Fibroblast of mammary gland (primary cell): ENCODE results near the gene ZCWPW2.

Source experiments
- DNase-seq: peaks from one replicate; pipeline ENCODE4 v3.0.0-alpha.2; 2010; ENCODE audit warnings: low read depth
- H3K4me3 ChIP-seq: 2 replicates; pipeline ENCODE4 v1.5.1; 2011; ENCODE audit warnings: low read depth, mild to moderate bottlenecking, low read length, moderate library complexity; ENCODE audit not compliant: control insufficient read depth
- TF ChIP-seq, protein P1 (sequence below): conservative IDR thresholded peaks from 2 replicates; pipeline ENCODE4 v1.5.1; 2011; ENCODE audit warnings: low read depth, low read length, inconsistent platforms; ENCODE audit not compliant: control insufficient read depth, insufficient read depth

ZCWPW2 gene, protein sequence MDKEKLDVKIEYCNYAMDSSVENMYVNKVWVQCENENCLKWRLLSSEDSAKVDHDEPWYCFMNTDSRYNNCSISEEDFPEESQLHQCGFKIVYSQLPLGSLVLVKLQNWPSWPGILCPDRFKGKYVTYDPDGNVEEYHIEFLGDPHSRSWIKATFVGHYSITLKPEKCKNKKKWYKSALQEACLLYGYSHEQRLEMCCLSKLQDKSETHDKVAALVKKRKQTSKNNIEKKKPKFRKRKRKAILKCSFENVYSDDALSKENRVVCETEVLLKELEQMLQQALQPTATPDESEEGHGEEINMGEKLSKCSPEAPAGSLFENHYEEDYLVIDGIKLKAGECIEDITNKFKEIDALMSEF

DNA sequence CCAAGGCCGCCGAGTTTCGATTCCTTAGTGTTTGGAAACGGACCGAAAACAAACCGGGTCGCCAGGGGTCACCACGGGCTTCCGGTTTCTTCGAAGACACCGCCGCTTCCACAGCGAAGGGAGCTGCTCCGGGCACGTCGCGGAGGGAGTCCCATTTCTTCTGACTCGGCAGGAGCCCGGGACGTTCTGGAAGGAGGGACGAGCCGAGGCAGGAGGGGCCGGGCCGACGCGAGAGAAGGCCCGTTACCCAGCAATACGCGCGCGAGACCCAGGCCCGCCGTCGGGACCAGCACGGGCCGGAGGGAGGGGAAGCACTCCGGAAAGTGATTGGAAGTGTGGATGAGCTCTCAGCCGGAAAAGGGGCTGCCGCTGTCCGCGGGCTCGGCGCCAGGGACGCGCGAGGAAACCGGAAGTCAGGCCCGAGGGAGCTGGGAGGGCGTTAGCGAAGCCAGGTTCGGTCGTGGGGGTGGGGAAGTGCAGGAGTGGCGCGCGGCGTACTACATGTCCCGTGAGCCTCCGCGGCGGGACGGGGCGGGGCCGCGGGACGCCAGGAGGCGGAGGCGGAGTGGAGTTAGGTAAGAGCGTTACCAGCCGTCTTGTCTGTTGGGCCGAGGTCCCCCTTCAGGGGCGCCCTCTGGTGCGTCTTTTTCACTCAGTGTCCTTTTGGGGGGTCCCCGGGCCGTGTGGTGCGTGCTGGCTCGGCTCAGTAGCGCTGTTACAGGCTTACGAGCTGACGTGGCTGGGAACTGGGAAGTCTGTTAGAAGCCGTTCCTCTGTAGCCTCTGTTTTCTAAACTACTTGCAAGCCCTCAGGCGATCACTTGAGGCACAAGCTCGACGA lies at the start of gene ZCWPW2, which contains the start of gene AZI2:
TSS of gene ZCWPW2 (plus strand) at position 93 of the 840 bp plus-strand sequence. CDS start 64,348 bp downstream, outside the sequence.
TSS of gene AZI2 (minus strand) at position 196 of the 840 bp plus-strand sequence. CDS start 8,207 bp downstream, outside the sequence.
- peak; percentile 94 for DNase-seq
- peak within 1 kb of the TSS; percentile 90 for H3K4me3 ChIP-seq
- TF ChIP-seq, protein P1, sequence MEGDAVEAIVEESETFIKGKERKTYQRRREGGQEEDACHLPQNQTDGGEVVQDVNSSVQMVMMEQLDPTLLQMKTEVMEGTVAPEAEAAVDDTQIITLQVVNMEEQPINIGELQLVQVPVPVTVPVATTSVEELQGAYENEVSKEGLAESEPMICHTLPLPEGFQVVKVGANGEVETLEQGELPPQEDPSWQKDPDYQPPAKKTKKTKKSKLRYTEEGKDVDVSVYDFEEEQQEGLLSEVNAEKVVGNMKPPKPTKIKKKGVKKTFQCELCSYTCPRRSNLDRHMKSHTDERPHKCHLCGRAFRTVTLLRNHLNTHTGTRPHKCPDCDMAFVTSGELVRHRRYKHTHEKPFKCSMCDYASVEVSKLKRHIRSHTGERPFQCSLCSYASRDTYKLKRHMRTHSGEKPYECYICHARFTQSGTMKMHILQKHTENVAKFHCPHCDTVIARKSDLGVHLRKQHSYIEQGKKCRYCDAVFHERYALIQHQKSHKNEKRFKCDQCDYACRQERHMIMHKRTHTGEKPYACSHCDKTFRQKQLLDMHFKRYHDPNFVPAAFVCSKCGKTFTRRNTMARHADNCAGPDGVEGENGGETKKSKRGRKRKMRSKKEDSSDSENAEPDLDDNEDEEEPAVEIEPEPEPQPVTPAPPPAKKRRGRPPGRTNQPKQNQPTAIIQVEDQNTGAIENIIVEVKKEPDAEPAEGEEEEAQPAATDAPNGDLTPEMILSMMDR: peak; percentile 2

DNA sequence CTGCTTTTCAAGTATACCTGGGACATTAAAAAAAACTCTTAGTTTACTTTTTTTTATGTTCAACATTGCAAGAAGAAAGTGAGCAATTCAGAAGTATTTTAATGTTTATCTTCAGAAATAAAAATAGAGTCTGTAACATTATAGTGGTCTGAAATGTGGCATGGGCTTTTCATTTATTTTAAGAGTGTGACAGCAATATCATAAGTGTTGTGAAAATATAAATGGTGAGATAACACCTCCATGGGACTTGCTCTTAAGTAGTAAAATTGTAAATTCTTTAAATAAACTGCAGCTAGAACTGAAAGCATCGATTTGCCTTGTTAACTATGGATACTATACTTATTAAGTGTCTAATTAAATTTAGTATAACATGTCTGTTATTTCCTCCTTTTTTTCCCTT lies 48.8 kb upstream of the ZCWPW2 start:
- DNase-seq: no peak
- TF ChIP-seq, protein P1: no peak
- H3K4me3 ChIP-seq: no peak overlapping the region

DNA sequence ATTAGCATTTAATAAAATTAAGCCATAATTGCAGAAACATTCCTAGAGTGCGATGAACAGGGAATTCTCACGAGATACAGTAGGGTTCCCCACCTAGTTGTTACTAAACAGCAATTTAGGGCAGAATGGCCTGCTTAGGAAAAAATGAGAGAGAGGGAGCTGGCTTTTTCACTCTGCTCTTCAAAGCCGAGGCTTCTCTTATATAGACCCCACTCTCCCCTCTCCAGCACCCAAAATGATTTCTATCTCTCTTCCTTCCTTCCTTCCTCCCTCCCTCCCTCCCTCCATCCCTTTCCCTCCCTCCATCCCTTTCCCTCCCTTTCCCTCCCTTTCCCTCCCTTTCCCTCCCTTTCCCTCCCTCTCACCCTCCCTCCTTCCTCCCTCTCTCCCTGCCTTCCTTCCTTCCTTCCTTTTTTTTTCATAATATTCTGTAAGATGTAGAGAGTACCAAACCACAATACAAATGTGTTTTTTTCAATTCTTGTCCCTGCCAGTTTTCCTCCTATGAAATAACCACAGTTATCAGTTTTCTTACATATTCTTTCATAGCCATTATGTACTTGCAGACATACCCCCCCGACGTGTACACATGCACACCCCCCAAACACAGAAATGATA lies 48.1 kb upstream of the ZCWPW2 start:
- TF ChIP-seq, protein P1: no peak
- H3K4me3 ChIP-seq: no peak overlapping the region
- no peak for DNase-seq

DNA sequence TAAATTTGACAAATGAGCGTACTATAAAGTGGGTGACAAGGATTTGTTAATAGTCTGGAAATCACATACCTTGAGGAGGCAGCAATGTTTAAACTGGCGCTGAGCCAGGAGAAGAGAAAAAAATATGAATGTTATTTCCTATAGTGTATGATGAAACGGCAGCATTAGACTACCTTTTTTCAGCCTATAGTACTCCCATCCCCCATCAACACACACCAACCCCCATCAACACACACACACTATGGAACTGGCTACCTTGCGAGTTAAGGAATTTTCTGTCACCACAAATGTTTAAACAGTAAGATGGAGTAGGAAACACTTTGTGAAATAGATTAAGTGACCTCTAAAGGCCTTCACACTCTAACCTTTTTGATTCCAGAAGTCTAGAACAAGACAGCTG lies 46.8 kb upstream of the ZCWPW2 start:
- H3K4me3 ChIP-seq: no peak overlapping the region
- TF ChIP-seq, protein P1: no peak
- no peak for DNase-seq

DNA sequence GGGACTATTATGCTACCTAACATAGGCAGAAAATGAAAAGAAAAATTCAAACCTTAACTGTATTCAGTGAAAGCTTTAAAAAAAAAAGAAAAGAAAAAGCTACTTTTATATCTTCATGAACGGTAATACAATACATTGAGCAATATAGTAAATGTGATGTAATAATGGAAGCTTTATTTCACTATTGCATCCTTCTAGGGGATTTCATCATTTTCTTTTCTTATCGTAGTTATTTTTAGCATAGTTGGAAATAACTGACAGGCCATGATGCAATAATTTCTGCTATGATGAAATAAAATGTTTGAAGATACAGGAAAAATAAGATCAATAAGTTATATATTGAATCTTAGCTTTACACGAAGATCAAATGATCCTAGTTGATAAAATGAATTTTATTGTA lies 40.3 kb upstream of the ZCWPW2 start:
- no peak overlapping the region for H3K4me3 ChIP-seq
- DNase-seq: no peak
- TF ChIP-seq, protein P1: no peak

DNA sequence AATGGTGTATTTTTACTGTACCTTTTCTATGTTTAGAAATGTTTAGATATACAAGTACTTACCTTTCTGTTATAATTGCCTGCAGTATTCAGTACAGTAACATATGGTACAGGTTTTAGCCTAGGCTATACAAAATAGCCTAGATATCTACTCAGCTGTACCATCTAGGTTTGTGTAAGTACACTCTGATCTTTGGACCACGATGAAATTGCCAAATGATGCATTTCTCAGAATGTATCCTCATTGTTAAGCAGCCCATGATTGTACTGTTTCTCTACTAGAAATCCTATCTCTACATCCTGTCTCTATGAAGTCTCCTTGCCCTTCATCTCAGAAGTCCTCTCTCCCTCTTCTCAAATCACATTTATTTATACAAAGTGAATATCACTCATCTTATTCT lies 32.8 kb upstream of the ZCWPW2 start:
- TF ChIP-seq, protein P1: no peak
- no peak for DNase-seq
- H3K4me3 ChIP-seq: no peak overlapping the region
